ENCODE data around the gene CAMK2B.

DNA sequence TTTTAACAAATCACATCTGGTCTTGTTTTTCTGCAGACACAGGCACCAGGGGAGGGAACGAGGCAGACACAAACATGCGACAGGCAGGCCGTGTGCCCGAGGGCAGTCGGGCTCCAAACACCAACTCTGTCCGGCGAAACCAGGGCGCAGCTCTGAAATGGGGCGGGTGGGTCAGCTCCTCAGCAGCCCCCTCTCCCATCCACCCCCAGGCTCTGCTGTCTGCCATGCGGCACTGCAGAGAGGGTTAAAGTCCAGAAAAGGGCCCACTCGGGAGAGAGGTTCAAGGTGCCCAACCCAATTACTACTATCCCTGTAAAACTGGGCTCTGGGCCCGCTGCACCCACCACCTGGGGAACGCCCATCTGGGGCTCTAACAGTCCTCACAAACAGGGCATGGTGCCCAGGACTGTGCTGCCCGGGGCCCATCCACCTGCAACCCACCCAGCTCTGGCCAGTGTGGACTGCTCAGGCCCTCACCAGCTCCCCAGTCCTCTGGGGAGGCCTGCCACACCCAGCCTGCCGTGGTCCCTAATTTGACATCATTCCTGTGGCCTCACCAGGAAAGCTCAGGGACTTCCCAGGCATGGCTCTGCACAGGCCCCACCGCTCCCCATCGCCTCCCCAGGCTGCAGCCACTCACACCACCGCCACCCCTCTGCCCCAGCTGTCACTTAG is 105.9 kb downstream of the CAMK2B start:
- TF ChIP-seq EZH2 (IDR thresholded peaks at IDR 0.05; ENCODE audit: borderline replicate concordance) (no peak), EZH2phosphoT487 (IDR thresholded peaks at IDR 0.05; ENCODE audit: low read depth, severe bottlenecking, unreplicated experiment) (no peak)
- TF ChIP-seq, protein P1, sequence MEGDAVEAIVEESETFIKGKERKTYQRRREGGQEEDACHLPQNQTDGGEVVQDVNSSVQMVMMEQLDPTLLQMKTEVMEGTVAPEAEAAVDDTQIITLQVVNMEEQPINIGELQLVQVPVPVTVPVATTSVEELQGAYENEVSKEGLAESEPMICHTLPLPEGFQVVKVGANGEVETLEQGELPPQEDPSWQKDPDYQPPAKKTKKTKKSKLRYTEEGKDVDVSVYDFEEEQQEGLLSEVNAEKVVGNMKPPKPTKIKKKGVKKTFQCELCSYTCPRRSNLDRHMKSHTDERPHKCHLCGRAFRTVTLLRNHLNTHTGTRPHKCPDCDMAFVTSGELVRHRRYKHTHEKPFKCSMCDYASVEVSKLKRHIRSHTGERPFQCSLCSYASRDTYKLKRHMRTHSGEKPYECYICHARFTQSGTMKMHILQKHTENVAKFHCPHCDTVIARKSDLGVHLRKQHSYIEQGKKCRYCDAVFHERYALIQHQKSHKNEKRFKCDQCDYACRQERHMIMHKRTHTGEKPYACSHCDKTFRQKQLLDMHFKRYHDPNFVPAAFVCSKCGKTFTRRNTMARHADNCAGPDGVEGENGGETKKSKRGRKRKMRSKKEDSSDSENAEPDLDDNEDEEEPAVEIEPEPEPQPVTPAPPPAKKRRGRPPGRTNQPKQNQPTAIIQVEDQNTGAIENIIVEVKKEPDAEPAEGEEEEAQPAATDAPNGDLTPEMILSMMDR (IDR thresholded peaks at IDR 0.05; ENCODE audit: poor library complexity) = no peak

Measured in hepatocyte (in vitro differentiated cells).